IPS-20b (cell line): Measurements from ENCODE around the gene PCDH9.
A peak's percentile ranks its signal among the peaks of the same experiment; 100 is the strongest.

ENCODE experiments used
- H3K27ac ChIP-seq: one replicate; pipeline ENCODE4 v1.5.1; 2013; ENCODE audit warnings: low read length
- H3K27me3 ChIP-seq: 2 replicates; pipeline ENCODE4 v1.6.1; 2013; ENCODE audit warnings: mild to moderate bottlenecking, low read length, inconsistent platforms; ENCODE audit not compliant: insufficient read depth
- H3K36me3 ChIP-seq: 2 replicates; pipeline ENCODE4 v1.6.1; 2013; ENCODE audit warnings: low read depth, mild to moderate bottlenecking, inconsistent platforms, low read length, moderate library complexity; ENCODE audit not compliant: insufficient read depth
- H3K4me1 ChIP-seq: 2 replicates; pipeline ENCODE4 v1.6.1; 2013; ENCODE audit warnings: mild to moderate bottlenecking, control low read depth, inconsistent platforms, low read length, moderate library complexity; ENCODE audit not compliant: insufficient read depth
- H3K4me3 ChIP-seq: 2 replicates; pipeline ENCODE4 v1.5.1; 2013; ENCODE audit warnings: mild to moderate bottlenecking, low read length, inconsistent platforms
- H3K9ac ChIP-seq: 2 replicates; pipeline ENCODE4 v1.6.1; 2013; ENCODE audit warnings: low read depth, mild to moderate bottlenecking, inconsistent platforms, low read length, moderate library complexity
- H3K9me3 ChIP-seq: 2 replicates; pipeline ENCODE4 v1.6.1; 2013; ENCODE audit warnings: mild to moderate bottlenecking, low read depth, low read length, inconsistent platforms; ENCODE audit not compliant: insufficient read depth

Gene PCDH9

DNA sequence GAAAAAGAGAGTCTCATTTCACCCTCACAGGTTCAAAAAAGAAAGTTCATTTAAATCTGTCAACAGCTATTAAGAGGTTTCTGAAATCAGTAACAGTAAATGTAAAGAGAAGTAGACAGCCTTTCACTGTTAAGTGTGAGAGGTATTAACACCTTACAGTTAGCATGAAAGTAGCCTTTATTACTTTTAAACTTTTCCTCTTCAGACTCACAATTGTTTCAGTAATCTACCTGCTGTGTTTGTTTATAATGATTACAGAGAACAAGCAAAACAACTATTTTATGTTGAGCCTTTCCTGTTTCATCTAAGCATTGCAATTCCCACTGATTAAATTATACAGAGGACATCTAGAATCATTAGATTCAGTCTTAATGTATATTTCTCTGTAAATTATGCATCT is 159.8 kb downstream of the PCDH9 start:
- 0 out of 2 replicates have a peak overlapping the region, but pooled peaks have one; percentile 15 for H3K9ac ChIP-seq
- no peaks in the 10 kb centered on the region for H3K36me3 ChIP-seq
- H3K9me3 ChIP-seq = no peaks in the 10 kb centered on the region
- no peak overlapping the region for H3K4me3 ChIP-seq
- H3K27me3 ChIP-seq = no peaks in the 10 kb centered on the region
- H3K27ac ChIP-seq = no peak overlapping the region
- peaks cover 9% of the 10 kb centered on the region; the same call in 1 of the 2 replicates for H3K4me1 ChIP-seq

- Histone ChIP-seq H3K27ac (no peak overlapping the region), H3K4me1 (peaks cover 9% of the 10 kb centered on the region; the same call in 1 of the 2 replicates), H3K9ac (no peak overlapping the region), H3K27me3 (no peaks in the 10 kb centered on the region), H3K9me3 (no peaks in the 10 kb centered on the region), H3K4me3 (no peak overlapping the region), H3K36me3 (no peaks in the 10 kb centered on the region)
These were observed 160.9 kb downstream of the PCDH9 start for GRCh38 chr13:67069117-67069767.

DNA sequence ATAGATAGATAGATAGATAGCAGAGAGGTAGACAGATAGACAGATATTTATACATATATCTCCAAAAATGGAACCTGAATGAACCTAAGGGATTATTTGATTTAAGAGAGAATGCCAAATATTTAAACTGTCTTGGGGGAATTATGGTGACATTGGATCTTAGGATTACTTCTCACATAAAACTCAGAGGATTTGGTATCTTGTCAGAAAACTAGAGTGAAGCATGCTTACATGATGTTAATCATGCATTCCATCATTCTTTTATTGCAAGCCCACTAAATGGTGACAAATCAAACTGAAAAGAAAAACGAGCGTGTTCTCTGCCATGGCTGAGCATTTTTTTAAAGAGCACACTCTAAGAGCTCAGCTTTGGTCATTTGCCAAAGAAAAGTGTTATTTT is 165.2 kb downstream of the PCDH9 start:
- peaks cover 11% of the 10 kb centered on the region; the same call in 1 of the 2 replicates for H3K4me1 ChIP-seq
- H3K4me3 ChIP-seq = no peak overlapping the region
- no peaks in the 10 kb centered on the region for H3K36me3 ChIP-seq
- H3K9me3 ChIP-seq = no peaks in the 10 kb centered on the region
- no peak overlapping the region for H3K9ac ChIP-seq
- no peak overlapping the region for H3K27ac ChIP-seq
- no peaks in the 10 kb centered on the region for H3K27me3 ChIP-seq

- Histone ChIP-seq H3K27me3 (no peaks in the 10 kb centered on the region), H3K27ac (no peak overlapping the region), H3K4me3 (no peak overlapping the region), H3K9me3 (no peaks in the 10 kb centered on the region), H3K9ac (no peak overlapping the region), H3K36me3 (no peaks in the 10 kb centered on the region), H3K4me1 (peaks cover 9% of the 10 kb centered on the region; the same call in 1 of the 2 replicates)
These were observed 167.1 kb downstream of the PCDH9 start for GRCh38 chr13:67063036-67063435.

GRCh38 chr13:67062160-67062559 is 168.0 kb downstream of the PCDH9 start:
- Histone ChIP-seq H3K4me3 (no peak overlapping the region), H3K9me3 (no peaks in the 10 kb centered on the region), H3K9ac (no peak overlapping the region), H3K36me3 (no peaks in the 10 kb centered on the region), H3K27me3 (no peaks in the 10 kb centered on the region), H3K27ac (no peak overlapping the region), H3K4me1 (peaks cover 9% of the 10 kb centered on the region; the same call in 1 of the 2 replicates)

DNA sequence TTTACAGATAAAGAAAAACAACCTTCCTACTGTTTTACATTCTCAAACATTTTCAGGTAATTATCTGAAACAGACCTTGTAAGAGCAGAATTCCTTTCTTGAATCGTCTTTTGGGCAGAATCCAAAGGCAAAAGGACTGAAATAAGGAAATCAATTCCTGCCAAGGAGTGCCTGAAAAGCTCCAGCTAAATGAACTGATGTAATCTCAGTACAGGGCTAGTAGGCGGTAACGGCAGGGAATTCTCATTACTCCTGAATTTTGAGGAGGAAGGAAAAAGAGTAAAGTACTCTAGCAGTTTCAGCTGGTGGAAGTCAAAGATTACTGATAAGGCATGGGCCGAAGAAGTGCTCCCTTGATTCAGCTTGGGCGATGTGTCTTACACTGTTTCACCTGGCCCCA is 168.4 kb downstream of the PCDH9 start:
- no peak overlapping the region for H3K9ac ChIP-seq
- no peak overlapping the region for H3K4me3 ChIP-seq
- no peak overlapping the region for H3K27ac ChIP-seq
- no peaks in the 10 kb centered on the region for H3K36me3 ChIP-seq
- H3K27me3 ChIP-seq = no peaks in the 10 kb centered on the region
- no peaks in the 10 kb centered on the region for H3K9me3 ChIP-seq
- peaks cover 9% of the 10 kb centered on the region; the same call in 1 of the 2 replicates for H3K4me1 ChIP-seq

- no peak overlapping the region for H3K27ac ChIP-seq
- H3K9me3 ChIP-seq = no peaks in the 10 kb centered on the region
- H3K9ac ChIP-seq = no peak overlapping the region
- H3K4me1 ChIP-seq = peaks cover 4% of the 10 kb centered on the region; the same call in 1 of the 2 replicates
- no peaks in the 10 kb centered on the region for H3K36me3 ChIP-seq
- no peak overlapping the region for H3K4me3 ChIP-seq
- H3K27me3 ChIP-seq = no peaks in the 10 kb centered on the region
These were observed 177.3 kb downstream of the PCDH9 start for GRCh38 chr13:67052550-67053490.

GRCh38 chr13:67049744-67050143 is 180.4 kb downstream of the PCDH9 start:
- Histone ChIP-seq H3K4me1 (peaks cover 4% of the 10 kb centered on the region; the same call in 1 of the 2 replicates), H3K9me3 (no peaks in the 10 kb centered on the region), H3K27me3 (no peaks in the 10 kb centered on the region), H3K36me3 (no peaks in the 10 kb centered on the region), H3K4me3 (no peak overlapping the region), H3K9ac (no peak overlapping the region), H3K27ac (no peak overlapping the region)

DNA sequence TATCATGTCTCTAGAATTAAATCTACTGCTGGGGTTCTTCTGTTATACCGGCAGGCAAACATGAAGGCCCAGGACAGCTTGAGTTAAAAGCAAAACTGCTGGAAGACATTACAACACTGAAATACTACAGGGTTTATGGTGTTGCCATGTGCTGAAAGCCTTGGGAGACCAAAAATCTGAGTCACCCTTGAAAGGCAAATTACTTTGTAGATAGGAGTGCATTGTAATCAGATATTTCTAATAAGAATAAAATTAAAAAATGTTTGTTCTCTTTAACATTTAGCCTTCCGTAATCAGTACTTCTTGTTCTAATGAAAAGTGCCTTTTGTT is 181.3 kb downstream of the PCDH9 start:
- no peak overlapping the region for H3K4me3 ChIP-seq
- H3K27me3 ChIP-seq = no peaks in the 10 kb centered on the region
- H3K36me3 ChIP-seq = no peaks in the 10 kb centered on the region
- peaks cover 4% of the 10 kb centered on the region; the same call in 1 of the 2 replicates for H3K4me1 ChIP-seq
- no peaks in the 10 kb centered on the region for H3K9me3 ChIP-seq
- H3K27ac ChIP-seq = no peak overlapping the region
- no peak overlapping the region for H3K9ac ChIP-seq

- Histone ChIP-seq H3K4me1 (peaks cover 4% of the 10 kb centered on the region; the same call in 1 of the 2 replicates), H3K27me3 (no peaks in the 10 kb centered on the region), H3K9me3 (no peaks in the 10 kb centered on the region), H3K27ac (no peak overlapping the region), H3K9ac (no peak overlapping the region), H3K4me3 (no peak overlapping the region), H3K36me3 (no peaks in the 10 kb centered on the region)
These were observed 181.9 kb downstream of the PCDH9 start for GRCh38 chr13:67048084-67048820.

- Histone ChIP-seq H3K9me3 (no peaks in the 10 kb centered on the region), H3K4me3 (no peak overlapping the region), H3K27ac (no peak overlapping the region), H3K36me3 (no peaks in the 10 kb centered on the region), H3K27me3 (no peaks in the 10 kb centered on the region), H3K4me1 (peaks cover 4% of the 10 kb centered on the region; the same call in 1 of the 2 replicates), H3K9ac (no peak overlapping the region)
These were observed 184.8 kb downstream of the PCDH9 start for GRCh38 chr13:67045357-67045756.
